Measurements from ENCODE around the gene CMTM6.
"Not testable (repeated sequence)": the region's sequence is repeated elsewhere in the genome, so short reads cannot be mapped to it uniquely, and the experiment has no call there.

Gene CMTM6

GRCh38 chr3:32467333-32468070, 35.1 kb downstream of the CMTM6 start:
- peak overlapping the region; percentile 47 for H3K4me3 ChIP-seq (ENCODE audit: low read length)
- DNase-seq (ENCODE audit: low read depth), result peak; percentile 50
- TF ChIP-seq, protein P1, sequence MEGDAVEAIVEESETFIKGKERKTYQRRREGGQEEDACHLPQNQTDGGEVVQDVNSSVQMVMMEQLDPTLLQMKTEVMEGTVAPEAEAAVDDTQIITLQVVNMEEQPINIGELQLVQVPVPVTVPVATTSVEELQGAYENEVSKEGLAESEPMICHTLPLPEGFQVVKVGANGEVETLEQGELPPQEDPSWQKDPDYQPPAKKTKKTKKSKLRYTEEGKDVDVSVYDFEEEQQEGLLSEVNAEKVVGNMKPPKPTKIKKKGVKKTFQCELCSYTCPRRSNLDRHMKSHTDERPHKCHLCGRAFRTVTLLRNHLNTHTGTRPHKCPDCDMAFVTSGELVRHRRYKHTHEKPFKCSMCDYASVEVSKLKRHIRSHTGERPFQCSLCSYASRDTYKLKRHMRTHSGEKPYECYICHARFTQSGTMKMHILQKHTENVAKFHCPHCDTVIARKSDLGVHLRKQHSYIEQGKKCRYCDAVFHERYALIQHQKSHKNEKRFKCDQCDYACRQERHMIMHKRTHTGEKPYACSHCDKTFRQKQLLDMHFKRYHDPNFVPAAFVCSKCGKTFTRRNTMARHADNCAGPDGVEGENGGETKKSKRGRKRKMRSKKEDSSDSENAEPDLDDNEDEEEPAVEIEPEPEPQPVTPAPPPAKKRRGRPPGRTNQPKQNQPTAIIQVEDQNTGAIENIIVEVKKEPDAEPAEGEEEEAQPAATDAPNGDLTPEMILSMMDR (conservative IDR thresholded peaks at IDR 0.05; ENCODE audit: low read length), result peak; percentile 85

GRCh38 chr3:32466808-32467207, 35.8 kb downstream of the CMTM6 start:
- not testable (repeated sequence) for DNase-seq (ENCODE audit: low read depth); H3K4me3 ChIP-seq (ENCODE audit: low read length)

DNA sequence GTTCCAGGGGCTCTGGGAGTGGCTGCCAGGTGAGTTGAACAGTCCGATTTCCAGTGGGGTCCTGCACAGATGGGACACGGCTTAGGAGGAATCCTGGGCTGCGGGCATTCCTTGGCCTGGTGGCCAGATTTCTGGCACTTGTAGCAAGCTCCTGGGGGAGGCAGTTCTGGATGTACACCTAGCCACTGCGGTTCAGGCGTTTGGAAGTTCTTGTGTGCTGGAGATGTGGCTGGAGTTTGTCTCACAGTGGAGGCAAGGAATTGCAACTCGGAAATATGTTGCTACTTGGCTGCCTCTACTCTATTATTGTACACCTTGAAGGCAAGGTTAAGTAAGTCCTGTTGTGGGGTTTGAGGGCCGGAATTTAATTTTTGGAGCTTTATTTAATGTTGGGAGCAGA, 37.9 kb downstream of the CMTM6 start:
- H3K4me3 ChIP-seq (ENCODE audit: low read length), result not testable (repeated sequence)
- peak; percentile 63 for DNase-seq (ENCODE audit: low read depth)

- H3K4me3 ChIP-seq (ENCODE audit: low read length), result not testable (repeated sequence)
- DNase-seq (ENCODE audit: low read depth), result peak; percentile 40
Measured at GRCh38 chr3:32463415-32463814, 39.2 kb downstream of the CMTM6 start.

- H3K4me3 ChIP-seq (ENCODE audit: low read length); DNase-seq (ENCODE audit: low read depth): not testable (repeated sequence)
Measured at GRCh38 chr3:32462191-32462986, 40.3 kb downstream of the CMTM6 start.

DNA sequence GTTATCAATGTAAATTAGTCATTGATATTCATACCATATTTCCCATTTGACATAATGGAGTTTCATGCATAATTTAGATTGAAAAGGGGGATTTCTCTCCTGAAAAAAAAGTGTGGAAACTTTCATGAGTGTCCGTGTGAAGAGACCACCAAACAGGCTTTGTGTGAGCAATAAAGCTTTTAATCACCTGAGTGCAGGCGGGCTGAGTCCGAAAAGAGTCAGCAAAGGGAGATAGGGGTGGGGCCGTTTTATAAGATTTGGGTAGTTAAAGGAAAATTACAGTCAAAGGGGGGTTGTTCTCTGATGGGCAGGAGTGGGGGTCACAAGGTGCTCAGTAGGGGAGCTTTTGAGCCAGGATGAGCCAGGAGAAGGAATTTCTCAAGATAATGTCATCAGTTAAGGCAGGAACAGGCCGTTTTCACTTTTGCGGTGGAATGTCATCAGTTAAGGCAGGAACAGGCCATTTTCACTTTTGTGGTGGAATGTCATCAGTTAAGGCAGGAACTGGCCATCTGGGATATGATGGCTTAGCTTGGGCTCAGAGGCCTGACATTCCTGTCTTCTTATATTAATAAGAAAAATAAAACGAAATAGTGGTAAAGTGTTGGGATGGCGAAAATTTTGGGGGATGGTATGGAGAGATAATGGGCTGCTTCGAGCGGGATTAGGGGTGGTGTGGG, 41.7 kb downstream of the CMTM6 start:
- not testable (repeated sequence) for H3K4me3 ChIP-seq (ENCODE audit: low read length); DNase-seq (ENCODE audit: low read depth)

GRCh38 chr3:32460031-32460749, 42.5 kb downstream of the CMTM6 start:
- TF ChIP-seq, protein P1 (conservative IDR thresholded peaks at IDR 0.05; ENCODE audit: low read length), result no peak
- no peak for DNase-seq (ENCODE audit: low read depth)
- no peak overlapping the region for H3K4me3 ChIP-seq (ENCODE audit: low read length)

GRCh38 chr3:32459450-32459849, 43.2 kb downstream of the CMTM6 start:
- no peak overlapping the region for H3K4me3 ChIP-seq (ENCODE audit: low read length)
- TF ChIP-seq, protein P1 (conservative IDR thresholded peaks at IDR 0.05; ENCODE audit: low read length), result no peak
- DNase-seq (ENCODE audit: low read depth), result no peak

DNA sequence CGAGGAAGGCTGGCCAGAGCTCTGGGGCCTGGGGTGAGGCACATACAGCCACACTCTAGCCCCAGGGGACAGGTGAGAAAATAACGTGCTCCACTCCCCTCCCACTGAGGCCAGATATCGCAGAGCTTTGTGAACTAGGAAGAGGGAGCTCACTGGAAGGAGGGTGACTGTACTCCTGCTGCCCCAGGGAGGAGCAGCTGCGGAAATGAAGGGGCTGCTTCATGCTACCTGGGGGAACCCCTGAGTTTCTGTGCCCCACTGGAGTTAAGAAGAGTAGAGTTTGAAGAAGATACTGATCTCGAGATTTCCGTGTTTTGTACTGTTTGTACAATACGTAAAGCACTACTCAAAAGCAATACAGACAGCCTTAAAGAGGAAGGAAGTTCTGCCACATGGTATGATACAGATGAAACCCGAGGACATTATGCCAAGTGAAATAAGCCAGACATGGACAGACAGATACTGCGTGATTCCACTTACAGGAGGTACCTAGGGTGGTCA, 44.6 kb downstream of the CMTM6 start:
- DNase-seq (ENCODE audit: low read depth), result no peak
- no peak overlapping the region for H3K4me3 ChIP-seq (ENCODE audit: low read length)
- TF ChIP-seq, protein P1 (conservative IDR thresholded peaks at IDR 0.05; ENCODE audit: low read length), result no peak
